K562 (cell line): Measurements from ENCODE around the gene SMIM29. TPM values are rescaled to one million over a fixed set of nuclear protein-coding genes. Genes with fewer than 3 reads are reported as not detected.

Source experiments
- ATAC-seq: fragments of 200-7000 bp; cut with Tn5 transposase; 3 replicates; pipeline ENCODE4 v1.9.1; 2020; ENCODE audit warnings: moderate library complexity
- BruUV-seq: library from RNA; stranded (reverse); fragments of 400-500 nt; replicated peaks from 2 replicates; lab custom pipeline; 2021; lab: Mats Ljungman, UMichigan
- CTCF ChIA-PET: fragments of 300-600 bp; formaldehyde crosslinking; extraction: SDS; loops from one replicate; lab custom pipeline; 2021; ENCODE audit warnings: low intra/inter-chr PET ratio; lab: Yijun Ruan, JAX
- POLR2A ChIA-PET: fragments of 300-600, 350-650 bp; sonication (Branson Sonifier 250); formaldehyde crosslinking; extraction: SDS; loops from one replicate; lab custom pipeline; 2021; ENCODE audit warnings: antibody characterized with exemption, inconsistent platforms; lab: Yijun Ruan, JAX
- DNase-seq, 4 experiments: peaks; one replicate each; pipeline versions ENCODE4 v3.0.0 to v3.0.0-alpha.2; 2011 to 2018; ENCODE audit warnings: low spot score in 3 of 4, mixed read lengths in 3 of 4; ENCODE audit errors: extremely low read depth in 1 of 4
- FAIRE-seq: peaks from 2 replicates; lab custom pipeline; 2011; peaks lifted over from hg19 to GRCh38; lab: Jason Lieb, UNC
- H2AFZ ChIP-seq: 2 replicates; pipeline ENCODE4 v1.6.0; 2011; ENCODE audit warnings: low read depth, low read length, control low read depth, inconsistent platforms
- H3K27ac ChIP-seq: fragments of 200-600 bp; 3 replicates; pipeline ENCODE4 v1.8.0; 2011; ENCODE audit warnings: low read depth, mild to moderate bottlenecking, control low read depth, inconsistent platforms, low read length, moderate library complexity, mixed read lengths; ENCODE audit errors: extremely low read depth
- H3K27me3 ChIP-seq, 2 experiments: fragments of 300-600 bp in 1 of 2; 2 replicates in 1 of 2; 3 replicates in 1 of 2; pipeline versions ENCODE4 v1.6.0 to v1.8.0; 2011; ENCODE audit warnings: inconsistent platforms in 2 of 2, low read length in 2 of 2, mild to moderate bottlenecking in 1 of 2, mixed read lengths in 1 of 2, moderate library complexity in 1 of 2; ENCODE audit not compliant: control insufficient read depth in 2 of 2, insufficient read depth in 2 of 2
- H3K36me3 ChIP-seq: fragments of 300-600 bp; 3 replicates; pipeline ENCODE4 v1.8.0; 2011; ENCODE audit warnings: mild to moderate bottlenecking, low read length, inconsistent platforms; ENCODE audit not compliant: control insufficient read depth, insufficient read depth
- H3K4me1 ChIP-seq, 2 experiments: fragments of 200-600 bp in 1 of 2; replicated peaks in 1 of 2; 2 replicates in 1 of 2; 3 replicates in 1 of 2; pipeline versions ENCODE4 v1.5.1 to v1.8.0; 2011; ENCODE audit warnings: inconsistent platforms in 2 of 2, low read length in 2 of 2, mild to moderate bottlenecking in 1 of 2, mixed read lengths in 1 of 2, moderate library complexity in 1 of 2; ENCODE audit not compliant: control insufficient read depth in 2 of 2, insufficient read depth in 2 of 2
- H3K4me2 ChIP-seq: 2 replicates; pipeline ENCODE4 v1.6.1; 2011; ENCODE audit warnings: low read length, control low read depth, inconsistent platforms, mixed read lengths; ENCODE audit not compliant: insufficient read depth
- H3K4me3 ChIP-seq: fragments of 200-600 bp; sonication (generic), shearing (Covaris generic); 2 replicates; pipeline ENCODE4 v1.5.1; 2016; ENCODE audit warnings: control low read depth, inconsistent platforms
- H3K79me2 ChIP-seq: fragments of 200-600 bp; 3 replicates; pipeline ENCODE4 v1.8.0; 2011; ENCODE audit warnings: low read length, inconsistent platforms; ENCODE audit not compliant: control insufficient read depth, insufficient read depth
- H3K9ac ChIP-seq, 2 experiments: 2 replicates each; pipeline versions ENCODE4 v1.6.0 to v1.6.1; 2011; ENCODE audit warnings: low read depth in 2 of 2, low read length in 2 of 2, control low read depth in 1 of 2, inconsistent platforms in 1 of 2, mild to moderate bottlenecking in 1 of 2, mixed read lengths in 1 of 2; ENCODE audit not compliant: insufficient read depth in 1 of 2
- H3K9me1 ChIP-seq: one replicate; pipeline ENCODE4 v1.6.0; 2011; ENCODE audit warnings: inconsistent platforms, mild to moderate bottlenecking, low read length, moderate library complexity; ENCODE audit not compliant: control insufficient read depth, insufficient read depth
- H3K9me3 ChIP-seq: replicated peaks from 2 replicates; pipeline ENCODE4 v1.5.1; 2011; ENCODE audit warnings: low read depth, low read length, inconsistent platforms; ENCODE audit not compliant: control insufficient read depth, insufficient read depth
- H4K20me1 ChIP-seq: replicated peaks from 2 replicates; pipeline ENCODE4 v1.6.1; 2011; ENCODE audit warnings: low read length, inconsistent platforms, mixed read lengths; ENCODE audit not compliant: control insufficient read depth, insufficient read depth
- CREM ChIP-seq: IDR thresholded peaks from 2 replicates; pipeline ENCODE4 v1.6.1; 2014; ENCODE audit warnings: antibody characterized with exemption, low read depth
- ERF ChIP-seq: fragments of 450-650 bp; formaldehyde crosslinking; IDR thresholded peaks from 2 replicates; pipeline ENCODE4 v1.4.0; 2020; ENCODE audit warnings: mild to moderate bottlenecking, mixed read lengths
- GABPB1 ChIP-seq: sonication (generic); formaldehyde crosslinking; IDR thresholded peaks from 2 replicates; pipeline ENCODE4 v1.8.0; 2022; ENCODE audit warnings: mild to moderate bottlenecking, missing genetic modification reagents
- IRF2 ChIP-seq: sonication (generic); formaldehyde crosslinking; IDR thresholded peaks from 2 replicates; pipeline ENCODE4 v1.8.1; 2022; ENCODE audit warnings: mild to moderate bottlenecking, missing genetic modification reagents
- KAT7 ChIP-seq: sonication (generic); formaldehyde crosslinking; IDR thresholded peaks from 2 replicates; pipeline ENCODE4 v1.8.0; 2022; ENCODE audit warnings: missing genetic modification reagents, mild to moderate bottlenecking, borderline replicate concordance
- MTA3 ChIP-seq: fragments of 450-650 bp; formaldehyde crosslinking; IDR thresholded peaks from 2 replicates; pipeline ENCODE4 v1.6.1; 2017; ENCODE audit warnings: mild to moderate bottlenecking, borderline replicate concordance
- NCOR1 ChIP-seq: fragments of 450-650 bp; IDR thresholded peaks from 2 replicates; pipeline ENCODE4 v1.6.1; 2016; ENCODE audit warnings: mild to moderate bottlenecking, moderate library complexity
- NONO ChIP-seq, 2 experiments: fragments of 200-400 bp in 1 of 2; fragments of 450-650 bp in 1 of 2; formaldehyde crosslinking in 1 of 2; IDR thresholded peaks; 2 replicates each; pipeline ENCODE4 v1.6.1; 2017; ENCODE audit warnings: low read depth in 2 of 2, mild to moderate bottlenecking in 2 of 2, moderate library complexity in 2 of 2, low read length in 1 of 2
- POLR2G ChIP-seq: fragments of 200-400 bp; formaldehyde crosslinking; IDR thresholded peaks from 2 replicates; pipeline ENCODE4 v1.6.1; 2017; ENCODE audit warnings: low read depth, mild to moderate bottlenecking, antibody characterized with exemption, low read length, moderate library complexity
- RB1 ChIP-seq: fragments of 450-650 bp; IDR thresholded peaks from 2 replicates; pipeline ENCODE4 v1.6.1; 2017; ENCODE audit warnings: low read depth, mild to moderate bottlenecking
- SMARCA5 ChIP-seq: fragments of 450-650 bp; IDR thresholded peaks from 2 replicates; pipeline ENCODE4 v1.6.1; 2016
- SNRNP70 ChIP-seq: fragments of 200-400 bp; formaldehyde crosslinking; optimal IDR thresholded peaks from 2 replicates; pipeline ENCODE3; 2017; ENCODE audit warnings: low read depth, low read length
- XRCC3 ChIP-seq: fragments of 450-650 bp; IDR thresholded peaks from 2 replicates; pipeline ENCODE4 v1.6.1; 2017; ENCODE audit warnings: mild to moderate bottlenecking, moderate library complexity
- WGBS: fragments of 100-300 bp; shearing (Covaris generic); methylation state at CpG from one replicate; pipeline ENCODE4 v1.1.6; 2016; ENCODE audit warnings: low coverage, mixed read lengths; ENCODE audit not compliant: insufficient coverage; ENCODE audit errors: missing lambda C conversion rate; 5-methylcytosine and 5-hydroxymethylcytosine counted together
- in situ Hi-C: fragments of 300-500 bp; cut with MboI; formaldehyde crosslinking; loops from 4 replicates; pipeline ENCODE4 v1.15.0; 2018; ENCODE audit warnings: inconsistent platforms, mixed read lengths
- intact Hi-C: fragments of 100-400 bp; cut with micrococcal nuclease; formaldehyde crosslinking; loops from 2 replicates; pipeline ENCODE4 v1.14.2; 2022
- polyA plus RNA-seq, 8 experiments: library from polyadenylated mRNA; depleted of rRNA in 4 of 8; stranded (reverse) in 5 of 8; unstranded in 3 of 8; fragments of >200 nt; fragmentation: Nextera tagmentation in 2 of 8; fragmentation: Illumina TruSeq in 1 of 8; extraction: Ambion mirVana in 2 of 8; extraction: Trizol in 1 of 8; gene quantifications; 2 replicates each; pipeline versions ENCODE4 v1.2.1 to v1.2.3, GENCODE V29; 2011 to 2014; ENCODE audit warnings: inconsistent platforms in 1 of 8, missing spikeins in 1 of 8
- total RNA-seq, 7 experiments: library from RNA; depleted of rRNA in 6 of 7; stranded (reverse); fragments of >200 nt in 6 of 7; fragmentation: Illumina TruSeq in 2 of 7; extraction: Trizol in 2 of 7; gene quantifications; 2 replicates each; pipeline versions ENCODE4 v1.2.1 to v1.2.3, GENCODE V29; 2011 to 2021; ENCODE audit warnings: low replicate concordance in 1 of 7
- TF ChIP-seq, protein P1 (sequence below): fragments of 450-650 bp; IDR thresholded peaks from 2 replicates; pipeline ENCODE4 v1.6.1; 2016; ENCODE audit warnings: missing biosample characterization, missing genetic modification characterization
- TF ChIP-seq, protein P2 (sequence below): fragments of 250-450 bp; sonication (Bioruptor Pico); IDR thresholded peaks from 2 replicates; pipeline ENCODE4 v1.5.0; 2020; ENCODE audit warnings: mild to moderate bottlenecking, borderline replicate concordance
- TF ChIP-seq, protein P3 (sequence below), 2 experiments: IDR thresholded peaks; 2 replicates each; pipeline ENCODE4 v1.6.1; 2011; ENCODE audit warnings: borderline replicate concordance in 1 of 2, control low read depth in 1 of 2, low read depth in 1 of 2, low read length in 1 of 2, mild to moderate bottlenecking in 1 of 2, mixed read lengths in 1 of 2, moderate library complexity in 1 of 2; ENCODE audit not compliant: insufficient read depth in 1 of 2, insufficient read length in 1 of 2, poor library complexity in 1 of 2, severe bottlenecking in 1 of 2; ENCODE audit errors: extremely low read depth in 1 of 2

SMIM29 gene
- total and polyA plus RNA-seq, 9 of the 15 experiments (the other 6 are each of a cell fraction or from before 2014, with no cell fraction given): 6.5 to 36.7 (median 20.9) TPM

DNA sequence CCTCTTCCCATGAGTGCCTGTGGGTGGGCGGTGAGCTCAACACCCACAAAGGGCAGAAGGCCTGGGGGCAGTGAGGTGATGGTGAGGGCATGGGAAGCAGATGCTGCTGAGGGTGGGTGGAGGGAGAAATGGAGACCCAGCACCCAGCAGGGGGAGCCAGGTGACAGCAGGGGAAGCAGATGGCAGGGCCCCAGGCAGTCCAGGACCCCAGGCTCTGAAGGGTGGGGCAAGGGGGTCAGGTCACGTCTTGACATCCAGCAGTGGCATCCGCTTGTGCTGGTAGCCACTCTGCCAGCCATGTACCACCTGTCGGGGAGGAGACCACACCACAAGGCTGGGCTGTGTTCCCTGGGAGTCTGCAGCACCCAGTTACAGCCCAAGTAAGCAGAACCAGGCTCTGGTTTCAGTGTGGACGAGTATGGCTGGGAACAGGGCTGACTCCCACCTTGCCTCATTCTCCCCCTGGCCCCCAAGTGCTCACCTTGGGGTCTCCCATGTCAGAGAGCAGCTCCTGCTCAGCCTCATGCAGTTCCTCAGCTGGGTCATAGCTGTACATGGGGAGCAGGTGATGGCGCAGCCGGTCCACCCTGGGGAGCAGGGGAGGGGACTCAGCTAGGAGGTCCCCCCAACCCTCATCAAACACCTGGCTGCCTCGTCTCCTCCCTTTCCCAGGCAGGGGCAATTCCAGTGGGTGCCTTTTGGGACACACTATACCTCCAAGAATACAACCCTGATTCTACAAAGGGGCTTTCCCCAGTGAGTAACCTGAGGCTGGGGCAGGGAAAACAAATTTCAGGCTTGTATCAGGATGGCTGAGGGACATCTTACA, 2.0 kb downstream of the SMIM29 start:
- H3K9ac ChIP-seq: peak overlapping the region; percentile 35 to 82; a peak in 3 of 4 replicates
- TF ChIP-seq RB1 (peak; percentile 62; the same call in 1 of the 2 replicates), NONO (IDR thresholded peaks at IDR 0.05; ENCODE audit: low read depth in 2 of 2, low read length in 1 of 2) (0 out of 4 replicates have a peak, but pooled peaks of 1 of the 2 experiments have one; percentile 29), XRCC3 (no peak), CREM (peak; percentile 50), GABPB1 (CRISPR knock-in tag) (peak; percentile 50; the same call in 1 of the 2 replicates), IRF2 (CRISPR knock-in tag) (no peak), SNRNP70 (peak; percentile 91), ERF (peak; percentile 87), SMARCA5 (0 out of 2 replicates have a peak, but pooled peaks have one; percentile 25), MTA3 (peak; percentile 66; the same call in 1 of the 2 replicates), KAT7 (no peak), NCOR1 (peak; percentile 63), POLR2G (peak; percentile 91)
- TF ChIP-seq, protein P1, sequence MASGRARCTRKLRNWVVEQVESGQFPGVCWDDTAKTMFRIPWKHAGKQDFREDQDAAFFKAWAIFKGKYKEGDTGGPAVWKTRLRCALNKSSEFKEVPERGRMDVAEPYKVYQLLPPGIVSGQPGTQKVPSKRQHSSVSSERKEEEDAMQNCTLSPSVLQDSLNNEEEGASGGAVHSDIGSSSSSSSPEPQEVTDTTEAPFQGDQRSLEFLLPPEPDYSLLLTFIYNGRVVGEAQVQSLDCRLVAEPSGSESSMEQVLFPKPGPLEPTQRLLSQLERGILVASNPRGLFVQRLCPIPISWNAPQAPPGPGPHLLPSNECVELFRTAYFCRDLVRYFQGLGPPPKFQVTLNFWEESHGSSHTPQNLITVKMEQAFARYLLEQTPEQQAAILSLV (tag): 0 out of 2 replicates have a peak, but pooled peaks have one; percentile 35
- TF ChIP-seq, protein P2, sequence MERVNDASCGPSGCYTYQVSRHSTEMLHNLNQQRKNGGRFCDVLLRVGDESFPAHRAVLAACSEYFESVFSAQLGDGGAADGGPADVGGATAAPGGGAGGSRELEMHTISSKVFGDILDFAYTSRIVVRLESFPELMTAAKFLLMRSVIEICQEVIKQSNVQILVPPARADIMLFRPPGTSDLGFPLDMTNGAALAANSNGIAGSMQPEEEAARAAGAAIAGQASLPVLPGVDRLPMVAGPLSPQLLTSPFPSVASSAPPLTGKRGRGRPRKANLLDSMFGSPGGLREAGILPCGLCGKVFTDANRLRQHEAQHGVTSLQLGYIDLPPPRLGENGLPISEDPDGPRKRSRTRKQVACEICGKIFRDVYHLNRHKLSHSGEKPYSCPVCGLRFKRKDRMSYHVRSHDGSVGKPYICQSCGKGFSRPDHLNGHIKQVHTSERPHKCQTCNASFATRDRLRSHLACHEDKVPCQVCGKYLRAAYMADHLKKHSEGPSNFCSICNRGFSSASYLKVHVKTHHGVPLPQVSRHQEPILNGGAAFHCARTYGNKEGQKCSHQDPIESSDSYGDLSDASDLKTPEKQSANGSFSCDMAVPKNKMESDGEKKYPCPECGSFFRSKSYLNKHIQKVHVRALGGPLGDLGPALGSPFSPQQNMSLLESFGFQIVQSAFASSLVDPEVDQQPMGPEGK (CRISPR knock-in tag): 0 out of 2 replicates have a peak, but pooled peaks have one; percentile 16
- TF ChIP-seq, protein P3, sequence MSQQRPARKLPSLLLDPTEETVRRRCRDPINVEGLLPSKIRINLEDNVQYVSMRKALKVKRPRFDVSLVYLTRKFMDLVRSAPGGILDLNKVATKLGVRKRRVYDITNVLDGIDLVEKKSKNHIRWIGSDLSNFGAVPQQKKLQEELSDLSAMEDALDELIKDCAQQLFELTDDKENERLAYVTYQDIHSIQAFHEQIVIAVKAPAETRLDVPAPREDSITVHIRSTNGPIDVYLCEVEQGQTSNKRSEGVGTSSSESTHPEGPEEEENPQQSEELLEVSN (IDR thresholded peaks at IDR 0.05; ENCODE audit: borderline replicate concordance in 1 of 2, extremely low read depth in 1 of 2, insufficient read depth in 1 of 2, insufficient read length in 1 of 2, low read depth in 1 of 2, low read length in 1 of 2, poor library complexity in 1 of 2, severe bottlenecking in 1 of 2): peak in 1 of 2 experiments; percentile 29

More for the DNA sequence above, 2.0 kb downstream of the SMIM29 start:
- ChIA-PET CTCF (interaction anchor here (0.7 to 1.3 kb wide), 3 partner anchors 51 to 172 kb away, joined by 3 to 4 read pairs (median 4); no protein-coding TSS in a partner anchor), POLR2A (interaction anchor here (0.6 to 4.9 kb wide), 11 partner anchors 10 to 1486 kb away, joined by 3 to 67 read pairs (median 4); partner anchors contain the start of genes HMGA1 and RPS10)
- Histone ChIP-seq H3K27me3 (no peaks in the 10 kb centered on the region; a peak in 1 of 5 replicates), H2AFZ (no peak overlapping the region), H3K4me2 (peak overlapping the region; percentile 40), H3K4me3 (no peak overlapping the region; the same call in 1 of the 2 replicates), H4K20me1 (peaks cover 35% of the 10 kb centered on the region; the same call in 1 of the 2 replicates), H3K9me1 (peaks cover 5% of the 10 kb centered on the region), H3K27ac (peak overlapping the region; percentile 86), H3K79me2 (peaks cover 48% of the 10 kb centered on the region), H3K9me3 (no peaks in the 10 kb centered on the region; the same call in 1 of the 2 replicates), H3K36me3 (peaks cover 52% of the 10 kb centered on the region), H3K4me1 (peaks cover 57 to 68% of the 10 kb centered on the region in 2 experiments)
- WGBS: 49% methylated on average over 8 of the region's 8 CpGs
- no TSS peak for BruUV-seq
- in situ Hi-C loops (loop anchor here (5.0 kb wide), 2 partner anchors 166 to 361 kb away; no protein-coding TSS in a partner anchor), intact Hi-C loops (loop anchor here (1.0 kb wide), 1 partner anchor 50 kb away; no protein-coding TSS in a partner anchor)
- DNase-seq (peak; percentile 59 to 79 (median 66)), FAIRE-seq (peak; percentile 60), ATAC-seq (peak; percentile 39)
